CD14-positive monocyte (primary cell): ENCODE data around the gene TMEM203. TPM values are rescaled to one million over a fixed set of nuclear protein-coding genes. Genes with fewer than 3 reads are reported as not detected.
A peak's percentile ranks its signal among the peaks of the same experiment; 100 is the strongest.

Source experiments
- DNase-seq, 3 donors: peaks; one replicate each; pipeline ENCODE4 v3.0.0-alpha.2; 2011 to 2022
- H2AFZ ChIP-seq: 2 replicates; pipeline ENCODE4 v1.6.0; 2012; ENCODE audit warnings: mild to moderate bottlenecking, low read depth, low read length, inconsistent platforms; ENCODE audit not compliant: insufficient read depth, poor library complexity, severe bottlenecking
- H3K27ac ChIP-seq, 2 donors: 1 replicate in 1 of 2; 2 replicates in 1 of 2; pipeline ENCODE4 v1.5.1; 2012 to 2013; ENCODE audit warnings: low read length in 2 of 2, control low read depth in 1 of 2, inconsistent platforms in 1 of 2, low read depth in 1 of 2, mild to moderate bottlenecking in 1 of 2
- H3K27me3 ChIP-seq, 2 donors: one replicate each; pipeline versions ENCODE4 v1.6.0 to v1.6.1; 2011 to 2013; ENCODE audit warnings: low read length in 2 of 2; ENCODE audit not compliant: control insufficient read depth in 2 of 2, insufficient read depth in 2 of 2
- H3K36me3 ChIP-seq, 2 donors: replicated peaks in 1 of 2; 1 replicate in 1 of 2; 2 replicates in 1 of 2; pipeline versions ENCODE4 v1.5.1 to v1.6.1; 2012 to 2013; ENCODE audit warnings: low read length in 2 of 2, control low read depth in 1 of 2, inconsistent platforms in 1 of 2, mild to moderate bottlenecking in 1 of 2; ENCODE audit not compliant: insufficient read depth in 2 of 2, control insufficient read depth in 1 of 2
- H3K4me1 ChIP-seq, 2 donors: 1 replicate in 1 of 2; 2 replicates in 1 of 2; pipeline versions ENCODE4 v1.5.1 to v1.6.1; 2012 to 2013; ENCODE audit warnings: low read length in 2 of 2, control low read depth in 1 of 2, inconsistent platforms in 1 of 2, mild to moderate bottlenecking in 1 of 2, moderate library complexity in 1 of 2; ENCODE audit not compliant: insufficient read depth in 2 of 2, control insufficient read depth in 1 of 2
- H3K4me2 ChIP-seq: replicated peaks from 2 replicates; pipeline ENCODE3; 2012; ENCODE audit warnings: low read length, moderate library complexity, mild to moderate bottlenecking; ENCODE audit not compliant: poor library complexity, severe bottlenecking; ENCODE audit errors: extremely low read depth
- H3K4me3 ChIP-seq, 3 experiments: fragments of 200-600 bp in 1 of 3; sonication (generic) in 1 of 3; replicated peaks in 1 of 3; 1 replicate in 2 of 3; 2 replicates in 1 of 3; pipeline ENCODE4 v1.5.1; 2011 to 2013; ENCODE audit warnings: low read length in 3 of 3, mild to moderate bottlenecking in 3 of 3, control low read depth in 2 of 3, low read depth in 2 of 3, inconsistent platforms in 1 of 3, moderate library complexity in 1 of 3
- H3K79me2 ChIP-seq: 2 replicates; pipeline ENCODE4 v1.6.0; 2012; ENCODE audit warnings: mild to moderate bottlenecking, control low read depth, inconsistent platforms, low read length, moderate library complexity; ENCODE audit not compliant: insufficient read depth
- H3K9ac ChIP-seq: 2 replicates; pipeline ENCODE4 v1.6.0; 2017; ENCODE audit warnings: low read length, mild to moderate bottlenecking; ENCODE audit not compliant: insufficient read depth, poor library complexity, severe bottlenecking
- H3K9me3 ChIP-seq, 2 donors: replicated peaks in 1 of 2; 1 replicate in 1 of 2; 2 replicates in 1 of 2; pipeline versions ENCODE4 v1.5.1 to v1.6.1; 2012 to 2013; ENCODE audit warnings: low read length in 2 of 2, control low read depth in 1 of 2; ENCODE audit not compliant: control insufficient read depth in 1 of 2, insufficient read depth in 1 of 2
- H4K20me1 ChIP-seq: 2 replicates; pipeline ENCODE4 v1.6.0; 2012; ENCODE audit warnings: mild to moderate bottlenecking, low read length, control low read depth, moderate library complexity; ENCODE audit not compliant: insufficient read depth
- H3K27ac Mint-ChIP-seq, 7 donors: one replicate each; pipeline ENCODE4 v1.8.0; 2020; ENCODE audit warnings: mild to moderate bottlenecking in 7 of 7, mixed read lengths in 7 of 7, moderate library complexity in 6 of 7, inconsistent platforms in 2 of 7
- H3K27me3 Mint-ChIP-seq, 3 donors: one replicate each; pipeline ENCODE4 v1.8.0; 2021 to 2022; ENCODE audit warnings: low read depth in 3 of 3, mild to moderate bottlenecking in 3 of 3, mixed read lengths in 3 of 3, moderate library complexity in 3 of 3, inconsistent platforms in 1 of 3
- H3K36me3 Mint-ChIP-seq, 2 donors: one replicate each; pipeline ENCODE4 v1.8.0; 2020; ENCODE audit warnings: mixed read lengths in 2 of 2, inconsistent platforms in 1 of 2, mild to moderate bottlenecking in 1 of 2
- H3K4me1 Mint-ChIP-seq: one replicate; pipeline ENCODE4 v1.8.0; 2020; ENCODE audit warnings: mild to moderate bottlenecking, mixed read lengths
- H3K4me3 Mint-ChIP-seq, 2 donors: one replicate each; pipeline ENCODE4 v1.8.0; 2020; ENCODE audit warnings: mild to moderate bottlenecking in 2 of 2, mixed read lengths in 2 of 2, moderate library complexity in 1 of 2
- H3K9me3 Mint-ChIP-seq, 7 donors: one replicate each; pipeline ENCODE4 v1.8.0; 2020 to 2022; ENCODE audit warnings: mixed read lengths in 7 of 7, mild to moderate bottlenecking in 6 of 7, moderate library complexity in 6 of 7, inconsistent platforms in 2 of 7
- CTCF ChIP-seq: fragments of 200-600 bp; IDR thresholded peaks from one replicate; pipeline ENCODE4 v1.8.0; 2022; ENCODE audit warnings: antibody characterized with exemption, mild to moderate bottlenecking
- WGBS: methylation state at CpG from one replicate; pipeline ENCODE4 v1.1.5; 2013; ENCODE audit warnings: missing lambda C conversion rate; ENCODE audit not compliant: insufficient coverage; 5-methylcytosine and 5-hydroxymethylcytosine counted together
- intact Hi-C, 2 donors: fragments of 100-400 bp; cut with micrococcal nuclease; formaldehyde crosslinking; loops; one replicate each; pipeline versions ENCODE4 v1.15.0 to v1.15.1; 2023
- polyA plus RNA-seq, 3 donors: library from polyadenylated mRNA; depleted of rRNA in 1 of 3; unstranded in 2 of 3; stranded (reverse) in 1 of 3; fragments of 300-500 nt in 2 of 3; fragments of >200 nt in 1 of 3; fragmentation: Illumina TruSeq in 2 of 3; gene quantifications; 1 replicate in 2 of 3; 2 replicates in 1 of 3; pipeline ENCODE4 v1.2.3, GENCODE V29; 2012 to 2021

The TMEM203 gene
- polyA plus RNA-seq, 3 donors: 13.1 to 88.1 (median 76.1) TPM

GRCh38 chr9:137185921-137186320, 19.5 kb downstream of the TMEM203 start:
- Mint-ChIP-seq H3K36me3 (peaks cover 48 to 77% of the 10 kb centered on the region in 2 donors), H3K27ac (peak overlapping the region in 1 of 7 donors; percentile 12), H3K4me1 (peaks cover 32% of the 10 kb centered on the region), H3K27me3 (no peaks in the 10 kb centered on the region), H3K9me3 (peaks cover 0 to 2% (median 0%) of the 10 kb centered on the region in 7 donors), H3K4me3 (no peak overlapping the region)
- TF ChIP-seq CTCF: no peak
- Histone ChIP-seq H3K27ac (no peak overlapping the region), H3K4me3 (no peak overlapping the region), H4K20me1 (peaks cover 21% of the 10 kb centered on the region), H3K4me1 (peaks cover 28 to 39% of the 10 kb centered on the region in 2 donors), H3K27me3 (no peaks in the 10 kb centered on the region), H3K4me2 (no peak overlapping the region), H3K36me3 (peaks cover 66 to 67% of the 10 kb centered on the region in 2 donors), H2AFZ (no peak overlapping the region), H3K79me2 (peaks cover 44% of the 10 kb centered on the region), H3K9me3 (no peaks in the 10 kb centered on the region), H3K9ac (no peak overlapping the region)
- DNase-seq: no peak
- intact Hi-C loops: loop anchor here in 1 of 2 donors (5.0 kb wide), 1 partner anchor 51 kb away; no protein-coding TSS in a partner anchor
- 98% methylated on average over 16 of the region's 19 CpGs for WGBS

GRCh38 chr9:137184881-137185660, 20.4 kb downstream of the TMEM203 start:
- Histone ChIP-seq H4K20me1 (peaks cover 12% of the 10 kb centered on the region), H3K79me2 (peaks cover 36% of the 10 kb centered on the region), H3K9me3 (no peaks in the 10 kb centered on the region), H3K4me1 (peaks cover 26 to 34% of the 10 kb centered on the region in 2 donors), H3K27me3 (no peaks in the 10 kb centered on the region), H3K36me3 (peaks cover 67 to 70% of the 10 kb centered on the region in 2 donors), H3K27ac (no peak overlapping the region), H2AFZ (no peak overlapping the region), H3K4me3 (no peak overlapping the region), H3K4me2 (no peak overlapping the region), H3K9ac (no peak overlapping the region)
- H3K27ac Mint-ChIP-seq: no peak overlapping the region
- H3K4me3 Mint-ChIP-seq: no peak overlapping the region
- TF ChIP-seq CTCF: no peak
- H3K4me1 Mint-ChIP-seq: peaks cover 27% of the 10 kb centered on the region
- 97% methylated on average over 44 of the region's 48 CpGs for WGBS
- intact Hi-C loops: loop anchor here (5.0 kb wide), 2 partner anchors 52 to 68 kb away; no protein-coding TSS in a partner anchor
- peaks cover 0 to 1% (median 0%) of the 10 kb centered on the region in 3 donors for H3K27me3 Mint-ChIP-seq
- H3K36me3 Mint-ChIP-seq: peaks cover 47 to 76% of the 10 kb centered on the region in 2 donors
- no peak for DNase-seq
- H3K9me3 Mint-ChIP-seq: no peaks in the 10 kb centered on the region
